HepG2 (cell line): ENCODE results near the gene PIK3IP1.

Experiments used
- KLF12 ChIP-seq: sonication (generic); formaldehyde crosslinking; IDR thresholded peaks from 2 replicates; pipeline ENCODE4 v1.4.0; 2020; ENCODE audit warnings: missing genetic modification reagents, borderline replicate concordance
- MAFK ChIP-seq, 2 experiments: IDR thresholded peaks in 1 of 2; conservative IDR thresholded peaks in 1 of 2; 2 replicates each; pipeline ENCODE4 v1.6.1; 2011; ENCODE audit warnings: improper control_type of control experiment in 2 of 2, low read length in 2 of 2
- ZNF136 ChIP-seq: sonication (generic); formaldehyde crosslinking; IDR thresholded peaks from 2 replicates; pipeline ENCODE4 v1.8.1; 2022; ENCODE audit warnings: low read depth, mild to moderate bottlenecking, moderate library complexity, missing genetic modification reagents

DNA sequence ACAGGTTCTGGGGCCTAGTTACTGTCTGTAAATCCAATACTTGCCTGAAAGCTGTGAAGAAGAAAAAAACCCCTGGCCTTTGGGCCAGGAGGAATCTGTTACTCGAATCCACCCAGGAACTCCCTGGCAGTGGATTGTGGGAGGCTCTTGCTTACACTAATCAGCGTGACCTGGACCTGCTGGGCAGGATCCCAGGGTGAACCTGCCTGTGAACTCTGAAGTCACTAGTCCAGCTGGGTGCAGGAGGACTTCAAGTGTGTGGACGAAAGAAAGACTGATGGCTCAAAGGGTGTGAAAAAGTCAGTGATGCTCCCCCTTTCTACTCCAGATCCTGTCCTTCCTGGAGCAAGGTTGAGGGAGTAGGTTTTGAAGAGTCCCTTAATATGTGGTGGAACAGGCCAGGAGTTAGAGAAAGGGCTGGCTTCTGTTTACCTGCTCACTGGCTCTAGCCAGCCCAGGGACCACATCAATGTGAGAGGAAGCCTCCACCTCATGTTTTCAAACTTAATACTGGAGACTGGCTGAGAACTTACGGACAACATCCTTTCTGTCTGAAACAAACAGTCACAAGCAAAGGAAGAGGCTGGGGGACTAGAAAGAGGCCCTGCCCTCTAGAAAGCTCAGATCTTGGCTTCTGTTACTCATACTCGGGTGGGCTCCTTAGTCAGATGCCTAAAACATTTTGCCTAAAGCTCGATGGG is 13.5 kb downstream of the PIK3IP1 start:
- TF ChIP-seq ZNF136 (no peak), KLF12 (no peak), MAFK (conservative IDR thresholded peaks at IDR 0.05 in 1 of 2, IDR thresholded peaks at IDR 0.05 in 1 of 2; ENCODE audit: low read length in 2 of 2) (no peak)
